DOHH2 (cell line): ENCODE results near the gene SLC9A5.

Source experiments
- H3F3A ChIP-seq: fragments of 200-600 bp; sonication (generic), shearing (Covaris generic); 2 replicates; pipeline ENCODE4 v1.6.0; 2016; ENCODE audit warnings: antibody characterized with exemption, mild to moderate bottlenecking; ENCODE audit not compliant: control insufficient read depth, insufficient read depth
- H3K27ac ChIP-seq: fragments of 200-600 bp; sonication (generic); 2 replicates; pipeline ENCODE4 v1.5.1; 2014; ENCODE audit warnings: low read depth, mild to moderate bottlenecking, low read length, moderate library complexity
- H3K27me3 ChIP-seq: fragments of 200-600 bp; sonication (generic); 2 replicates; pipeline ENCODE4 v1.6.1; 2014; ENCODE audit warnings: mild to moderate bottlenecking, low read length, mixed read lengths; ENCODE audit not compliant: control insufficient read depth
- H3K36me3 ChIP-seq: fragments of 200-600 bp; sonication (generic); 2 replicates; pipeline ENCODE4 v1.6.1; 2014; ENCODE audit warnings: mild to moderate bottlenecking, low read length, moderate library complexity, mixed read lengths; ENCODE audit not compliant: control insufficient read depth
- H3K4me1 ChIP-seq: fragments of 200-600 bp; sonication (generic); 2 replicates; pipeline ENCODE4 v1.6.1; 2014; ENCODE audit warnings: mild to moderate bottlenecking, low read length, mixed read lengths; ENCODE audit not compliant: control insufficient read depth
- H3K4me2 ChIP-seq: fragments of 200-600 bp; sonication (generic); 2 replicates; pipeline ENCODE4 v1.6.0; 2014; ENCODE audit warnings: mild to moderate bottlenecking, low read length, moderate library complexity
- H3K4me3 ChIP-seq: fragments of 200-600 bp; sonication (generic); 2 replicates; pipeline ENCODE4 v1.5.1; 2014; ENCODE audit warnings: mild to moderate bottlenecking, low read length, mixed read lengths
- H3K79me2 ChIP-seq: fragments of 200-600 bp; sonication (generic); 2 replicates; pipeline ENCODE4 v1.6.1; 2014; ENCODE audit warnings: mild to moderate bottlenecking, low read length, mixed read lengths; ENCODE audit not compliant: control insufficient read depth
- H3K9me2 ChIP-seq: fragments of 200-600 bp; sonication (generic); replicated peaks from 2 replicates; pipeline ENCODE4 v1.6.1; 2014; ENCODE audit warnings: mild to moderate bottlenecking, low read length, mixed read lengths; ENCODE audit not compliant: control insufficient read depth
- H3K9me3 ChIP-seq: fragments of 200-600 bp; sonication (generic); 2 replicates; pipeline ENCODE4 v1.6.1; 2014; ENCODE audit warnings: antibody characterized with exemption, low read length, mixed read lengths; ENCODE audit not compliant: control insufficient read depth, insufficient read depth
- H4K20me1 ChIP-seq: fragments of 200-600 bp; sonication (generic); 2 replicates; pipeline ENCODE4 v1.6.0; 2014; ENCODE audit warnings: low read depth, mild to moderate bottlenecking, antibody characterized with exemption, low read length, moderate library complexity; ENCODE audit not compliant: control insufficient read depth, insufficient read depth
- EZH2phosphoT487 ChIP-seq: fragments of 200-600 bp; sonication (generic); IDR thresholded peaks from 2 replicates; pipeline ENCODE4 v1.6.1; 2017; ENCODE audit warnings: borderline replicate concordance, mild to moderate bottlenecking, antibody characterized with exemption, low read length, moderate library complexity, mixed read lengths
- TF ChIP-seq, protein P1 (sequence below): fragments of 200-600 bp; sonication (generic); IDR thresholded peaks from one replicate; pipeline ENCODE4 v1.5.1; 2014; ENCODE audit warnings: antibody characterized with exemption, mild to moderate bottlenecking, low read depth, low read length; ENCODE audit not compliant: poor library complexity, severe bottlenecking

Gene SLC9A5

GRCh38 chr16:67248401-67249177, at the start of gene SLC9A5:
SLC9A5 (plus strand) TSS chr16:67248979; CDS start chr16:67249015, 36 bp downstream.
- H3K36me3 ChIP-seq: no peaks in the 10 kb centered on the region
- H3K4me1 ChIP-seq: peaks cover 47% of the 10 kb centered on the region
- H3K27me3 ChIP-seq: peaks cover 32% of the 10 kb centered on the region
- H3F3A ChIP-seq: peaks cover 12% of the 10 kb centered on the region
- H3K79me2 ChIP-seq: peaks cover 5% of the 10 kb centered on the region; the same call in 1 of the 2 replicates
- no peaks in the 10 kb centered on the region for H3K9me2 ChIP-seq
- H4K20me1 ChIP-seq: peaks cover 3% of the 10 kb centered on the region; the same call in 1 of the 2 replicates
- H3K9me3 ChIP-seq: no peaks in the 10 kb centered on the region
- H3K4me2 ChIP-seq: peak within 1 kb of the TSS; percentile 80
- peak within 1 kb of the TSS; percentile 92 for H3K4me3 ChIP-seq
- TF ChIP-seq, protein P1, sequence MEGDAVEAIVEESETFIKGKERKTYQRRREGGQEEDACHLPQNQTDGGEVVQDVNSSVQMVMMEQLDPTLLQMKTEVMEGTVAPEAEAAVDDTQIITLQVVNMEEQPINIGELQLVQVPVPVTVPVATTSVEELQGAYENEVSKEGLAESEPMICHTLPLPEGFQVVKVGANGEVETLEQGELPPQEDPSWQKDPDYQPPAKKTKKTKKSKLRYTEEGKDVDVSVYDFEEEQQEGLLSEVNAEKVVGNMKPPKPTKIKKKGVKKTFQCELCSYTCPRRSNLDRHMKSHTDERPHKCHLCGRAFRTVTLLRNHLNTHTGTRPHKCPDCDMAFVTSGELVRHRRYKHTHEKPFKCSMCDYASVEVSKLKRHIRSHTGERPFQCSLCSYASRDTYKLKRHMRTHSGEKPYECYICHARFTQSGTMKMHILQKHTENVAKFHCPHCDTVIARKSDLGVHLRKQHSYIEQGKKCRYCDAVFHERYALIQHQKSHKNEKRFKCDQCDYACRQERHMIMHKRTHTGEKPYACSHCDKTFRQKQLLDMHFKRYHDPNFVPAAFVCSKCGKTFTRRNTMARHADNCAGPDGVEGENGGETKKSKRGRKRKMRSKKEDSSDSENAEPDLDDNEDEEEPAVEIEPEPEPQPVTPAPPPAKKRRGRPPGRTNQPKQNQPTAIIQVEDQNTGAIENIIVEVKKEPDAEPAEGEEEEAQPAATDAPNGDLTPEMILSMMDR: peak; percentile 12
- TF ChIP-seq EZH2phosphoT487: no peak
- no peak within 1 kb of the TSS for H3K27ac ChIP-seq

- H3F3A ChIP-seq: no peaks in the 10 kb centered on the region; the same call in 1 of the 2 replicates
- peaks cover 89% of the 10 kb centered on the region for H3K36me3 ChIP-seq
- no peak within 1 kb of the TSS for H3K4me2 ChIP-seq
- no peaks in the 10 kb centered on the region for H3K9me3 ChIP-seq
- no peaks in the 10 kb centered on the region for H3K4me1 ChIP-seq
- H3K27ac ChIP-seq: no peak within 1 kb of the TSS
- H3K4me3 ChIP-seq: no peak within 1 kb of the TSS
- peaks cover 12% of the 10 kb centered on the region for H3K79me2 ChIP-seq
- no peaks in the 10 kb centered on the region for H3K9me2 ChIP-seq
- no peak for TF ChIP-seq EZH2phosphoT487
- H3K27me3 ChIP-seq: no peaks in the 10 kb centered on the region
- H4K20me1 ChIP-seq: peaks cover 3% of the 10 kb centered on the region; the same call in 1 of the 2 replicates
Observed at GRCh38 chr16:67199011-67199807, 49.6 kb upstream of the SLC9A5 start, which contains the start of gene ELMO3. ELMO3 (plus strand) TSS chr16:67199131; CDS start chr16:67199327, 196 bp downstream.

DNA sequence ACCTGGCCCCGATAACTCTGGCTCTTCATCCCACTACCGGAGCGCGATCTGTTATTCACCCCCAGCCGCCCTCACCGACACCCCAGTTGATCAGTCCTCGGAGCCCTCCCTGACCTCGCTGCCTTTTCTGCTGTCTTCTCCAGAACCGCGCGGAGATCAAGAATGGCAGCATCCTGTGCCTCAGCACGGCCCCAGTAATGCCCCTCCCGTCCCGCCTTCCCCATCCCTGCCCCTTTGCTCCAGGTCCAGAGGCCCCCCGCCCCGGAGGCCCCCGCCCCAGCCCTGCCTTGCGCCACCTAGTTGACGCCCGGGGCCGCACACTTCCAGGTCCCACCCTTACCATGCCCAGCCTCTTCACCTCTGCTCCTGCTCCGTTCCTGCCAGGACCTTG, 49.0 kb upstream of the SLC9A5 start:
- Histone ChIP-seq H3K27ac (no peak overlapping the region), H3K36me3 (peaks cover 85% of the 10 kb centered on the region), H3K4me1 (no peaks in the 10 kb centered on the region), H3K4me2 (no peak overlapping the region), H4K20me1 (peaks cover 3% of the 10 kb centered on the region; the same call in 1 of the 2 replicates), H3K79me2 (peaks cover 6% of the 10 kb centered on the region), H3K4me3 (no peak overlapping the region), H3K9me3 (no peaks in the 10 kb centered on the region), H3K9me2 (no peaks in the 10 kb centered on the region), H3K27me3 (no peaks in the 10 kb centered on the region), H3F3A (no peaks in the 10 kb centered on the region; the same call in 1 of the 2 replicates)
- TF ChIP-seq, protein P1: peak; percentile 9
- TF ChIP-seq EZH2phosphoT487: no peak
